Stimulated activated CD4-positive, alpha-beta T cell treated with anti-CD3 and anti-CD28 coated beads, Interleukin-15, amount 100 ng/mL, for 1 hour (primary cell): Measurements from ENCODE around the gene YWHAH.

Experiments
- DNase-seq, 2 donors: peaks; one replicate each; pipeline ENCODE4 v3.0.0-alpha.2; 2020; ENCODE audit warnings: low read depth in 1 of 2, low spot score in 1 of 2

YWHAH gene

DNA sequence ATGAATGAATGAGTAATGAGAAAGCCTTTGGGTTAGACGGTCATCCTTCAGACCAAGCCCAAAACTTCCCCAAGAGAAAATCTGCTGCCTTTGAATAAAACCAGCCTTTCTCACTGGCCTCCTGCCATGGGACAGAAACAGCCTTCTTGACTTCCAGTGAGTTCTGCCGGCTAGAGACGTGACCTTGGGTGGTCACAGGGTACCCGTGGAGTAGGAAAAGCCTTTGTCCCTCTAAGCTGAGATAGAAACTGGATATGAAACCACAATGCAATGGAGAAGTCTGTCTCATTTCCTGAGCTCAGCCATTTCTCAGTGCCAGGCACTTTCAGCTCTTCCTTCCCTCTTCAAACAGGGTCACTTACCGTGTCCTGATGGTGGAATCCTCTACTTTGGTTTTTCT lies 21.2 kb upstream of the YWHAH start:
- DNase-seq = no peak

DNA sequence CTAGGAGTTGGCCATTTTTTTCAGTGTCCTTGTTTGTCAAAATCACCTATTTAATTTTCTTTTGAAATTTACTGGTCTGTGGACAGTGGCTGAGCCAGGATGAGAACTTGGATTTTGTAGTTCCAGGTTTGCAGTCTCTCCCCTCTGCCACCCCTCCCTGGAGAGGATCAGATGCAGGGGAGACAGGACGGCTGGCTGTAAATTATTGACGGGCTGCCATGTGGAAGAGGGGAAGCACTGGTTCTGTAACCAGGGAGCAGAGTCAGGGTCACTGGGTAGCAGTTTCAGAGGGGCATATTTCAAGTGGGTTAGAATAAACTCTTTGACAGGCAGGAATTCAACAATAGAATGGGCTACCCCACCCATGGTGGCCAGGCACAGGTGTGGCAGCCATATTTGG lies 20.6 kb upstream of the YWHAH start:
- DNase-seq = no peak

DNA sequence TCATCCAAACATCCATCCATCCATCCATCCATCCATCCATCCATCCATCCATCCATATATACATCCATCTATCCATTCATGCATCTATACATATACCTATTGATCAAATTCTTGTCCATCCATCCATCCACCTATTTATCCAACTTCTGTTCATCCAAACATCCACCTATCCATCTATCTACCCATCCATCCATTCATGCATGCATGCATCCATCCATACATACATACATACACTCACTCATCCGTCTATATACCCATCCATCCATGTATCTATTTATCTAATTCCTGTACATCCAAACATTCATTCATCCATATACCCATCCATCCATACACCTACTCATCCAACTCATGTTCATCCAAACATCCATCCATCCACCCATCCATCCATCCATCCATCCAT lies 19.3 kb upstream of the YWHAH start:
- no peak for DNase-seq

DNA sequence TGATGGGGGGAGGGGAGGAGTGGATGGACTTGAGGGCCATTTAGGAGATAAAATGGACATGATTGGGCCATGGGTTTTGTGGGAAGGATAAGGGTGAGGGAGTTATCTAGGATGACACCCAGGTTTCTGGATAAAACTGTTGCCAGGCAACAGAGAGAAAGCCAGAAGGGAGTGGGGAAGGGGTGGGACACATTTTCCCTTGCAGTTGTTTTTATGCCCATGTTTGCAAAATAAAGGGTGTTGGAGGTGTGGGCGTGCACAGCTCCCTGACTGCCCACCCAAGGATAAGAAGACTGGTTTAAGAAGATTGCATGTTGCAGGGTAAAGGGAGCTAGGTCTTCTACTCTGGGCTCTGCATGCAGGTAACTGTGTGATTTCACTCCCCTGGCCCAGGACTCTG lies 18.3 kb upstream of the YWHAH start:
- DNase-seq = no peak

DNA sequence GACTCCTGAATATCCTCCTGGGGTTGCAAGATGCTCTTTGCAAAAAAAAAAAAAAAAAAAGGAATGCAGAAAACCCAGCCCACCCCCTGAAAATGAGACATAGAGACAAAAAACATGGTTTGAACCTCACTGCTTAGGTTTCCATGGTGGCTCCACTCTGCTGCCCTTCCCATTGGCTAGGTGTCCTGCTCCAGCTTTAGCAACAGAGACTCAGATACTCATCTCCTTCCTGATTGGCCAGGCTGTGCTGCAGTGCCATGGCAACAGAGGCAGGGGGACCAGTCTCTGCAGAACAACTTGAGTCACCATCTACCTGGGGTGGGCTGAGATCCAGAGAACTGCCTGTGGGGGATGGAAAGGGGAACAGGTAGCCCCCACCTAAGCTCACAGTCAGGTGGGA lies 17.4 kb upstream of the YWHAH start:
- no peak for DNase-seq

DNA sequence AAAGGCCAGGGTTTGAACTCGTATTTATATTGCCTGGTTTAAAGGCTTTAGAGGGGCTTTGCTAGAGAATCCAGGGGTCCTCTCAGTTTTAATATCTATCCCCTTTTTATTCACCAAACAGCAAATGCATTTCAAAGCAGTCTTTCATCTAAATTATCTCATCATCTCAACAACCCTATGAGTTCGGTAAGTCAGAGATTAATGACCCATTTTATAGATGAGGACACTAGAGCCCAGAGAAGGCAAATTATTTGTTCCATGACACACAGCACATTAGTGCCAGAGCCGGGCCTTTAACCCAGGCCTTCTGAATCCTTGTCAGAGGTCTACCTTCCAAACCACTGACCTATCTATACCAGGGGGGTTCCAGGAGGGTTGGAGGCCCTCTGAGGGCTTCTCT lies 16.8 kb upstream of the YWHAH start:
- DNase-seq = no peak

DNA sequence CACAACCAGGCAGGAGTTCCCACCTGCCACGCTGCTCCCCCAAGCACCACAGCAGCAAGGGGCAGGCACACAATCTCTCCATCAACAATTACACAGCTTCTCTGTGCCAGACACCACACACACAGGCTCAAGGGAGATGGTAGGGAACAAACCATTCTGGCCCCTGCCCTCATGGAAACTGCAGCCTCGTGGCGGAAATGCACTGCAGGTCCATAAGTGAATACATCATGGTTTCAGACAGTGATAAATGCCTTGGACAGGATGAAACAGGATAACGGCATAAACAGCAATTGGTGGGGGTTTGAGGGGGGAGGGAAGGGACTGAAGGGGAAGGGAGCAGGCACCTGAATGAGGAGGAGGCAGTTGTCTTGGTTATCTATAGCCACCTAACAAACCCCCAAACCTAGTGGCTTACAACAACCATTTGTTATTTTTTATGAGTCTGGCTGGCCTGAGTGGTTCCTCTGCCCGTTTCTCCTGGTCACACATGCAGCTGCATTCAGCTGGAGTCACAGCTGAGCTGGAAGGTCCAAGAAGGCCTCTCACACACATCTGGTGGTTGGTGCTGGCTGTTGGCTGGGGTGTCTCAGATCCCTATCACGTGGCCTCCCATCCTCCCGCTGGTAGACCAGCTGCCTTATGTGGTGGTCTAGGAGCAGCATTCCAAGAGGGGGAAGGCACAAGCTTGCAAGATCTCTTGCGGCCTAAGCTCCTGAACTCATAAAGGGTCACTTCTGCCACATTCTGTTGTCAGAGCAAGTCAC lies 15.0 kb upstream of the YWHAH start:
- DNase-seq = no peak

DNA sequence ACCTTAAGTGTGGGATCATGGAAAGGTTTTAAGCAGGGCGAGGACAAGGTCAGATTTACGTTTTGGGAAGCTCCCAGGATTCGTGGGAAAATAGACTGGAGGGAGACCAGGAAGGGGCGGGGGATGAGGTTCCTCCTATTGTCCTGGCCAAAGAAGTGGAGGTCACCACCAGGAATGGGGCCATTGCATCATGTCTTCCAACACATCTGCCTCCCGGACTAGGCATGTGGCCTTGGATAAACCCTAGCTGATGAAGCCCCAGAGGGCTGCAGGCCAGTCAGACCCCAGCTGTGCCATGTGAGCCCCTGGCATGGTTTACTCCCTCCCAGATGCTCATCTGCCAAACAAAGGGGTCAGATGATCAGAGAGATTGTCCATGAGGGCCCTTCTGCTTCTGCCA lies 11.5 kb upstream of the YWHAH start:
- DNase-seq = no peak

DNA sequence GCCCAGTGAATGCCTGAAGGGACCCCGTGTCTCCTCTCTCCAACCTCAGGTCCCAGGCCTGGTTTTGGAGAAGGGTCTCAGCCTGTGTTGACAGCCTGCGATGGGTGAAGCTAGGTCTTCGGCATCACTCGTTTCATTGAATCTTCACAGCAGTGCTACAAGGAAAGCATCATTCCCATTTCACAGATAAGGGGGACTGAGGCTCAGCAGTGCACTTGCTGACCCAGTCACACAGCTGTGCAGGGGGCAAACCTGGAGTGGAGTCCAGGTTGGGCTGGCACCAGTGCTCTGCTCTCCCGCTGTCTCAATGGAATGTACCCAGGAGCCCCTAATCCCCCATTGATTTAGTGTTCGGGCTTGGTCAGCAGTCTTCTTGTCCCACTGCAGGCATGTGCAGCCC lies 10.9 kb upstream of the YWHAH start:
- DNase-seq = no peak

DNA sequence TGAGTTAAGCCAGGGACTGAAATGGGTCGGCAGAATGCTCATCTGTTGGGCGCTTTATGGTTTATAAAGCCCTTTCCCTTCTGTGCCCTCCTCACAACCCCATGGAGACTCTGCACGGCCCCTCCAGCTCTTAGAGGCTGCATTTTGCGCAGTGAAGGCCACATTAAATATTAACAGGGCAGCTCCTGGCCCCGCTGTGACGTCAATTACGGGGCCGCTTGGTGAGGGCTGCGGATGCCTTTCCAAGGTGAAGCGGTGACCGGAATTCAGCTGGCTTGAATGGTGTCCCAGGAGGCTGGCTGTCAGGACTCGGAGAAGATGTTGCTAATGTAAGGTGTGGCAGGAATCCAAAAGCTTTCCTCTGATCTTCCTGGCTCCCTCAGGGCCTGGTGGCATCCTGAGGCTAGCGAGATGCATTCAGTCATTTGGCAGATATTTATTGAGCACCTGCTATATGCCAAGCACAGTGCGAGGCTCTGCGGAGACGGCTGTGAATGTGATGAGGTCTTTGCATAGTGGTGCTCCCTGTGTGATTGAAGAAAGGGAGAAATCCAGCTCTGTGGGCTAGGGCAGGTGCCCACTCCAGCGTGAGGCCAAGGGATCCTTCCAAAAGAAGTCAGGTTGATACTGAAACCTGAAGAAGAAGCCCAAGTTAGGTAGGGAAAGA lies 10.4 kb upstream of the YWHAH start:
- no peak for DNase-seq

DNA sequence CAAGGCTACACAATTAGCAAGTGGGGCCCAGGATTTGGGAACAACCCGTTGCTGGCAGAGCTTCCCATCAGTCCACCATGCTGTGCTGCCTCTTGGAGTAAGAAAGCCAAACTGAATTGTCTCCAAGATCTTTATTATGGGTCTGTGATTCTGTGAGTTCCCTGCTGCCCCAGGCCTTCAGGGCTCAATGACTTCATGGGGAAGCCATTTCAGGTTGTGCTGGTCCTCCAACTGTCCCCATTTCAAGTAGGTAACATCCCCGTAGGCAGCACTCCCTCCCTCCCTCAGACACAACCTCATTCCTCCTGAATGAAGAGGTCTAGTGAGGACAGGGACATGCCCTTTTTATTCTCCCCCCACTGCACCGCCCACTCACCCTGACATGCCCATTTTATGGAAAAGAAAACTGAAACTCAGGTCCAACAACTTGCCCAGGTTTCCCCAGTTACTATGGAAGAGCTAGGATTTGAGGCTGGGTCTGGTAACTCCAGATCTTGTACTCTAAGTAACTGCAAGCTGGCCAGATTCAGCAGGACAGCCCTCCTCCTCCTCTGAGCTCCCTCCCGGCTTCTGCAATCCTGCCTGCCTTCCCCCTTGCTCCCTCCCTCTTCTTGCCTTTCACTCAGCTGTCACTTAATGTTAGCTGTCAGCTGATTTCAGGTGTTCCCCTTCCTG lies 8.2 kb upstream of the YWHAH start:
- DNase-seq = no peak

DNA sequence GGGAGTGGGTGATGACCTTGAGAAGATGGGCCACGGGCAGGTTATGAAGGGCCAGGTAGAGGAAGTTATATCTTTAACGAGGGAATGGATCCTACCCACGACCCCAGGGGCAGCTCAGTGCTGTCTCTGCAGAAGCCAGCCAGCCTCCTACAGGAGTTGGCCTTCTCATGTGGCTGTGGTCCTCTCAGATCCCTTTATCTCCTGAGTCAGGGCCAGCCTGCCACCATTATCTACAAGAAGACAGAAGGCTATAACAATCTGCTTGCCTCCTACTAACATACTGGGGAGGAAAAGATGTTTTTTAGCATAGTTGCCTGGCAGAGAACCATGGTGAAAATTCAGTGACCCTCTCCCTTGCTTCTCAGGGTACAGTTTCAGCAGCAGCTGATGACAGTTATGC lies 7.0 kb upstream of the YWHAH start:
- no peak for DNase-seq

DNA sequence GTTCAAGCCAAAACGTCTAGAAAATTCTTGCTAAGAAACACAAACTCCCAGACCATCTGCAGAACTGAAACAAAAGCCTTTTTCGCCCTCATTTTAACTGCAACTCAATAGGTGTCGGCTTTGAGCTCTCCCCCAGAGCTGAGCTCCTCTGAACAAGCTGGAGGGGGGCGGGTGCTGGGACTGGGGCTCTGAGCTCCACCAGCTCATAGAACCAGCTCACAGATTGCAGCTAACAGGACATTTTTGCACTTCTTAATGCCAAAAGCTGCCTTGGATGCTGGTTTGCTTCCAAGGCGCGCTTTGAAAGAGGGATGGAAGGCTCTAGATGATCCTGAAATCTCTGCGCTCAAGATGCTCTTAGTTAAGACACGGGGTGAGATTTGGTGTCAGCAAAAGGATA lies 6.0 kb upstream of the YWHAH start:
- no peak for DNase-seq

DNA sequence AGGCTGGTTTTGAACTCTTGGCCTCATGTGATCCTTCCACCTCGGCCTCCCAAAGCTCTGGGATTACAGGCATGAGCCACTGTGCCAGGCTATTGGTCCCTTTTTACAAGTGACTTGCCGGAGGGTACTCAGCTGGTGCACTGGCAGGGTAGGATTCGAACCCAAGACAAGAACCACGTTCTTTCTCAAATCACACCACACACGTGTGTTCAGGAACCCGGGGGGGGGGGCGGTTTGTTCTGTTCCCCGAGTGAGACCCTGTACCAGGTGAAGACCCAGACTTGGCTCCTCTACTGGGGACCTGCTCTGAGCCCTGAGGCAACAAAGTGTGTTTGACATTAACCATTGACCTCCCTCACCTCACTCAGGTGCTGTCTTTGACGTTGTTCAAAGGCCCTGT lies 3.8 kb upstream of the YWHAH start:
- no peak for DNase-seq

DNA sequence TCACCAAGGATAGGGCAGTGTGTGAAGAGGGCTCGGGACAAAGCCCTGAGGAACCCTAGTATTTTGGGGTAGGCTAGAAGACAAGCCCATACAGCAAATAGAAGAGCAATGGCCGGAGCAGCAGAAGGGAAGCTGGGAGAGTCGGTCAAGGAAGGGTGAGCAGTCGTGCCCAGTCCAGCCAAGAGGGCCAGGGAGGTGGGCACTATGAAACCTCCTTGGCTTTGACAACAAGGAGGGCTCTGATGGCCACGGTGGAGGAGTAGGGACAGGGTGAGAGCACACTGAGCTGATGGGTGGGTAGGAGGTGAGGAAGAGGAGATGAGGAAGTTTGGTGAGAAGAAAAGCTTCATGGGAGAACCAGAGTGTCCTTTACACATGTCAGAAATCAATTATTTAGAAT lies 2.2 kb upstream of the YWHAH start:
- DNase-seq = no peak

DNA sequence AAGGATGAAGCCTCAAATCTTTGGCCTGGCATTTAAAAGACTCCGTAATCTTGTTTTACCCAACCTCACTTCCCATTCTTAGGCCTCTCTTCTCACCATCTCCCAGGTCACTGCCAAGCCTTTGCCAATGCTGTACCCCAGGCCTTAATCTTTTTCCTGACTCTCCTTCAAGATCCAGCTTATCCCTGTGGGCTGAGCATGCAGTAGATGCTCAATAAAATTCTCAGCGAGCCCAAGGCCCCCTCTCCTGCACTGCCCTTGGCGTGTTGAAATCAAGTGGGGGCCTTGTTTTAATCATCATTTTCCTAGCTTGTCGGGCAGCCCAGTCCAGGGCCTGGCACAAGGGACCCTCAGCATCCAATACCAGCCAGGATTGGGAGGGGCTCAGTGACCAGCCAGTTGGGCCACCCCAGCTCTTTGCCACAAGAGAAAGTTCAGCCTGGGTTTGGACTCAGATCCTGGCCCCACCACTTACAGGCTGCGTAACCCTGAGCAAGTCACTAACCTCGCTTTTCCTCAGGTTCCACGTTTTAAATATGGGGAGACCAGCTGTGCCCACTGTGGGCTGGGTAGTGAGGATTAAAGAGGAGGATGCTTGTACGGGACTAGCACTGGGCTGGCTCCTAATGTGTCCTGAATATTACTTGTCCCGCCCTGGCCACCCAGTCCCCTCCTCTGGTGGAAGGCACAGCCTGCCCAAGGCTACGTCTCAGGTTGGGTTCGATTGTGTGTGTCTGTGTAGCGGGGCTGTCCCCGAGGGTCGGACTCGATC lies 943 bp upstream of the YWHAH start:
- DNase-seq = no peak

DNA sequence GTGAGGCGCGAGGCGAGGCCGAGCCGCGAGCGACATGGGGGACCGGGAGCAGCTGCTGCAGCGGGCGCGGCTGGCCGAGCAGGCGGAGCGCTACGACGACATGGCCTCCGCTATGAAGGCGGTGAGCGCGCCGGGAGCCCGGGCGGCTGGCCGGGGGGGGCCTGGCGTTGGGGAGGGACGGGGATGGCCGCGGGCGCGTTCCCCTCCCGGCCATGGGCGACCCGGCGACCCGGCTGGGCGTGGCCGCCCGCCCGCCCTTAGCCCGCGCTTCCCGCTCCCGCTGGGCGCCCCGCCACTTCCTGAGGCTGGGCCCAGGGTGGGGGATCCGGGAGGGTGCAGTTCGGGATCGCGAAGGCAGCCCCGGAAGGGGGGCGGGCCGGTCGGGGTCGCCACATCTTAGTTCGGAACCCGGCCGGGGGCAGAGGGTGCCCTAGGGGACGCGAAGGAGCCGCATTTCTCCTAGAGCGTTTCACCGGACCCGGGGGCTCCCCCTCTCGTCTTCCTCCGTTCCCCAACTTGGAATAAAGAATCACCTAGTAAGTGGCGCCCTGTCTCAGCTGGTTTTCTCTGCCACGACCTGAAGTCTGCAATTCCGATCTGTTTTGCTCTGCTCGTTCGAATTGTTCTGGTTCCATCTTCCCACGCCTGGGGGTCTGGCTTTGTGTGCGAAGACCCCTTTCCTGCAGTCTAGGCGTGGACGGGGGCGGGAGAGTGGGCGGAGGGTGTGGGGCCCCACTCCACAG lies 536 bp downstream of the YWHAH start:
- peak in 1 of 2 donors; percentile 16 for DNase-seq

DNA sequence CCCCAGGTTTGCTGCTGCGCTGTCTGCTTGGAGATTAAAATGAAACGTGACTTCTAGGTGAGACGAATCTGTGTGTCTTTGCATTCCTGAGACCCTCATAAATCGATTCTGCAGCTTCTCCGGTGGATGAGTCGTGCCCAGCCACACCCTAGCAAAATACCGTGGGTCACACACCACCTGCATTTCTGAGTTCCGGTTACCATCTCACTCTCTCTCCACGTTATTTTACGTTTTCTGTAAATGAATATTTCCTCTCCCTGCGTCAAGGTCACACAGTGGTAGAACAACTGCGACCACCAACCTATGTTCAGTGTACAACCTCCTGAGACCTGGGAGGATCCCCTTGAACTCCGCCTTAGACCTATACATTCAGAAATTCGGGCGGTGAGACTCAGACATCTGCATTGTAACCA lies 1.1 kb downstream of the YWHAH start:
- DNase-seq = no peak

DNA sequence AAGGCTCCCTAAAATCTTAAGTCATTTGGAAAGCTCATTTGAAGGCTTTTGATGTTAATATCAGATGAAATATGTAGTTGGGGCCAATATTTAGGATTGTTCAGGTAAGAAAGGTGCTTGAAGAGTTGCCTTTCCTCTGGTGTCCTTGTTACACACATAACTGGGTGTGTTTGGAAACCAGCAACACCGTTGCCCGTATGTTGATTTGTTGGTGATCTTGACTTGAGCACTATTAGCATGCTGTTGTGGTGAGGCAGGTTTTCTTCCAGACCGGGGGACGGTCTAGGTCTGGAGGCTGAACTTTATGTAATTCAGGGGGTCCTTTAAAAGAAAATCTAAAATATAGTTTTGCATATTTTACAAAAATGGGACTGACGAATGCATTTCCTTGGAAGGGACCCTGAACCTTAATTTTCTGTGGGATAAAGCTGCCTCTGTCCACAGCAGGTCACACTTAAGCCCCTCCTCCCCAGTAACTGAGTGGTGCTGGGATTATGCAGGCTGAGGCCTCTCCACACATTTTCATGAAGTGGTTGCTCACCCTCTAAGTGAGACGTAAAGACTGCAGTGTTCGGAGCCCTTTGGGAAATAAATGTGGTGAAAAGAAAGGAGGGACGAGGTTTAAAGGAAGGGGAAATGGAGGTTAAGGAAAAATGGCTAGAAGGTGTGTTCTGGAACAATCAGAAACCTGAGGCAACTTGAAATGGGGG lies 1.8 kb downstream of the YWHAH start:
- no peak for DNase-seq

DNA sequence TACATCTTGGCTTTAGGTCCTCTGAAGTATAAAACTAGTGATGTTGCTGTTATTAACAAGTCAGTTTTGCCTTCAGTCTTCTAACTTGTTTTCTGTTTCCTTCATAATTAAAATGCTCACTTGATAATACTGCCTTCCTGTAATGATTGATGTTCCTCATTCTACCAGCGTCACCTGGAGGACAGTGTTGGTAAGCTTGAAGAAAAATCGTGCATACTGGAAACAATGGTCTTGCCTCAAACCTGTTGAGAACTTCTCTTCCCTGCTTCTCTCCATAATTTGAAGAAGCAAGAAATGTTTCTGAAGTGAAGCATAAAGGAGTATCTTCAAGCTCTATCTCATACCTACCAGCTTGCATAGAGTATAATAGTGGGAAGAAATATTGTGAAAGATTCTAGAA lies 3.0 kb downstream of the YWHAH start:
- no peak for DNase-seq
